ENCODE measurements around the gene YARS2.
A peak's percentile ranks its signal among the peaks of the same experiment; 100 is the strongest.

Gene YARS2

DNA sequence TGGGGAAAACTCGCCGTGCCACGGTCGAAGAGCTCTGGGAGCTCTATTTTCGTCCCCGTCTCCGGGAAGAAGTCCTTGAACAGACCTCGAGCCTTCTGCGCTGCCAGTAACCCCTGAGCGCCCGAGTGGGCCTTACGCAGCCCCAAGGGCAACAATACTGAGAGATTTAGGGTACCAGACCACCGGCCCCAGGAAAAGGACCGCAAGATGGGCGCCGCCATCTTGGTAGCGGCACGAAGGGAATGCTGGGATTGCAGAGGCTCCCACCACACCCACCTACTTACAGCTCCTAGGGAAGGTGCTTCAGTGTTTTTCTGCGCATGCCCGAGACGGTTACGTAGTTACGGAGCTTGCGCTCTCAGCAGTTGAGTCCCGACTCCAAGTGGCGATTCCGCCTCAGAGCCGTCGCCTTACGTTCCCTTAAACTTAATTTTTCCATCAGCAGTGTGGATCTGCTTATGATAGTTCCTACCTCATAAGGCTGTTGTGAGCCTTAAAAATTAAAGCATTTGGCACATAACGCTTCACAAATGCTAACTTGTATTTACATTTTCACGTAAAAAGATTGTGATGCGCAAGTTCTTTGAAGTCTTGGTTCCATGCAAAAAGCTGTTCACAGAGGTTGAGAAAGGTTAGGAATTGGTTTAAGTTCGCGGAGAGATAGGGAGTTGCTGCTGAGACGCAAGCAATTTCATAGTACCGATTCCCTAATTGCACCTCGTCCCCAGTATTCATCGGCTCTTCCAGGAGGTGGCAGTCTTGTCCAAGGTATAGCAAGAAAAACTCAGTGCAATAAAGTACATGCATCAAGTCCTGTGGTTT lies at the start of gene YARS2:
TSS of gene YARS2 (minus strand) at position 244 of the 822 bp plus-strand sequence. CDS start at position 221, 23 bp downstream.
- no peaks in the 10 kb centered on the region for H3K4me1 ChIP-seq (ENCODE audit: control insufficient read depth, insufficient read depth, low read length)
- DNase-seq (ENCODE audit: low read depth, low spot score): peak; percentile 98
- no CpG with 5 or more reads among the region's 39 CpGs for WGBS (ENCODE audit: insufficient coverage, insufficient read length)

DNA sequence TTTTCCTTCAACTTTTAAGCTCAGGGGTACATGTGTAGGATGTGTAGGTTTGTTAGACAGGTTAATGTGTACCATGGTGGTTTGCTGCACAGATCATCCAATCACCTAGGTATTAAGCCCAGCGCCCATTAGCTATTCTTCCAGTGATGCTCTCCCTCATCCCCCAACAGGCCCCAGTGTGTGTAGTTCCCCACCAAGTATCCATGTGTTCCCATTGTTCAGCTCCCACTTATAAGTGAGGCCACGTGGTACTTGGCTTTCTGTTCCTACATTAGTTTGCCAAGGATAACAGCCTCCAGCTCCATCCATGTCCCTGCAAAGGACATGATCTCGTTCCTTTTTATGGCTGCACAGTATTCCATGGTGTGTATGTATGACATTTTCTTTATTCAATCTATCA lies 48.6 kb upstream of the YARS2 start:
- Histone ChIP-seq H3K27me3 (ENCODE audit: control insufficient read depth, insufficient read depth, low read length) (no peaks in the 10 kb centered on the region), H3K9me3 (ENCODE audit: control insufficient read depth, insufficient read depth, low read length) (no peaks in the 10 kb centered on the region), H3K27ac (ENCODE audit: low read length) (no peak overlapping the region), H3K4me3 (ENCODE audit: low read length) (no peak overlapping the region), H3K36me3 (ENCODE audit: control insufficient read depth, insufficient read depth, low read length) (no peaks in the 10 kb centered on the region), H3K4me1 (ENCODE audit: control insufficient read depth, insufficient read depth, low read length) (no peaks in the 10 kb centered on the region)
- no CpG with 5 or more reads among the region's 3 CpGs for WGBS (ENCODE audit: insufficient coverage, insufficient read length)
- DNase-seq (ENCODE audit: low read depth, low spot score): no peak

More for the DNA sequence above, at the start of gene YARS2:
- peaks cover 7% of the 10 kb centered on the region; the same call in 1 of the 2 replicates for H3K36me3 ChIP-seq (ENCODE audit: control insufficient read depth, insufficient read depth, low read length)
- H3K27ac ChIP-seq (ENCODE audit: low read length): no peak within 1 kb of the TSS
- no peaks in the 10 kb centered on the region for H3K27me3 ChIP-seq (ENCODE audit: control insufficient read depth, insufficient read depth, low read length)
- H3K4me3 ChIP-seq (ENCODE audit: low read length): peak within 1 kb of the TSS; percentile 88
- no peaks in the 10 kb centered on the region for H3K9me3 ChIP-seq (ENCODE audit: control insufficient read depth, insufficient read depth, low read length)

DNA sequence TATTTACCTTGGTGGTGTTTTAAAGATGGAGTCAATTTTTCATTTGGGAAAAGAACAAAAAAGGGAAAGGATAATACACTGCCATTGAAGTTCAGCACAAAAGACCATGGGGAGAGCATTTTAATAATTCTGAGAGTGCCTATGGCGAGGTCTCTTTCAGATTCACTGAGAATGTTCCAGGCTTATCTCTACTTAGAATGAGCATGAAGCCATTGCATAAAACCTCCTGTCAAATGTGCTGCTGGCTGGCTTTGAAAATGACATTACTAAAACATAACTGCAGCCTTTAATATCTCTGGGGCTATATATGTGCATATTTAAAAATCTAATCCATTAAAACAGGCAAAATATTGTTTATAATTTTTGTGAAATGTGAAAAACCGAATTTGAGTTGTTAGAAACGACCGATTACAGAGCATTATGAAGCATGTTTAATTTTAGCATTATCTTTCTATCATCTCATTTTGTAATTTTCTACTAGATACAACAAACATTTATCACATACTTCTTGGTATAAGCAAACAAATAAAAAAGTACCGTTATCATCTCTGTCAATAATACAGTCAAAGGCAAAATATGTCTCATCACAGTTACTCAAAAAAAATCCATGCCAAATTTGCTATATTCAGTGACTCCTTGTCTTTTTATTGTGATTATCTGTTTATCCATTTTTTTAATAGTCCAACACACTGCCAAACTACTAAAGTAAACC lies 45.7 kb upstream of the YARS2 start:
- no peak for DNase-seq (ENCODE audit: low read depth, low spot score)
- no CpG with 5 or more reads among the region's 5 CpGs for WGBS (ENCODE audit: insufficient coverage, insufficient read length)
- H3K9me3 ChIP-seq (ENCODE audit: control insufficient read depth, insufficient read depth, low read length): no peaks in the 10 kb centered on the region
- H3K4me3 ChIP-seq (ENCODE audit: low read length): no peak overlapping the region
- no peaks in the 10 kb centered on the region for H3K36me3 ChIP-seq (ENCODE audit: control insufficient read depth, insufficient read depth, low read length)
- no peaks in the 10 kb centered on the region for H3K27me3 ChIP-seq (ENCODE audit: control insufficient read depth, insufficient read depth, low read length)
- H3K27ac ChIP-seq (ENCODE audit: low read length): no peak overlapping the region
- no peaks in the 10 kb centered on the region for H3K4me1 ChIP-seq (ENCODE audit: control insufficient read depth, insufficient read depth, low read length)

- no CpG with 5 or more reads among the region's 4 CpGs for WGBS (ENCODE audit: insufficient coverage, insufficient read length)
- no peak overlapping the region for H3K27ac ChIP-seq (ENCODE audit: low read length)
- H3K4me3 ChIP-seq (ENCODE audit: low read length): no peak overlapping the region
- no peak for DNase-seq (ENCODE audit: low read depth, low spot score)
- peaks cover 4% of the 10 kb centered on the region; the same call in 1 of the 2 replicates for H3K36me3 ChIP-seq (ENCODE audit: control insufficient read depth, insufficient read depth, low read length)
- H3K27me3 ChIP-seq (ENCODE audit: control insufficient read depth, insufficient read depth, low read length): no peaks in the 10 kb centered on the region
- H3K4me1 ChIP-seq (ENCODE audit: control insufficient read depth, insufficient read depth, low read length): no peaks in the 10 kb centered on the region
- no peaks in the 10 kb centered on the region for H3K9me3 ChIP-seq (ENCODE audit: control insufficient read depth, insufficient read depth, low read length)
These were observed 38.6 kb upstream of the YARS2 start for GRCh38 chr12:32794281-32794680.

DNA sequence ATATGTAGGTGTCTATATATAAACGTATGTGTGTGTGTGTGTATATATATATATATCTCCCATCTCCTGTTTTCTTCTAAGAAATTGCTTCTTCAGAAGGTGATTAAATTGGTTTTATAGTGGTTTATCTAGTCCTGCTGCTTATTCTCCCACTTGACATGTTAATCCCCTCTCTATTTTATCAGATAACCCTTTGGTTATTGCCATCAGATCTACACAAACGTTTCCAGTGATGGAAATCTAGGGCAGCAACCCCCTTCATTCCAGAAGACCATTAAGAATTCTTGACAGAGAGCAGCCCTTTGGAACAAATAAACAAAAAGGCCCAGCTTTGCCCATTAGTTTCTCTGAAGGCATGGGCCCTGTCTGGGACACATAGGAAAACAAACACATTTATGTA lies 34.2 kb upstream of the YARS2 start:
- Histone ChIP-seq H3K27me3 (ENCODE audit: control insufficient read depth, insufficient read depth, low read length) (no peaks in the 10 kb centered on the region), H3K4me3 (ENCODE audit: low read length) (no peak overlapping the region), H3K36me3 (ENCODE audit: control insufficient read depth, insufficient read depth, low read length) (peaks cover 4% of the 10 kb centered on the region; the same call in 1 of the 2 replicates), H3K4me1 (ENCODE audit: control insufficient read depth, insufficient read depth, low read length) (no peaks in the 10 kb centered on the region), H3K27ac (ENCODE audit: low read length) (no peak overlapping the region), H3K9me3 (ENCODE audit: control insufficient read depth, insufficient read depth, low read length) (no peaks in the 10 kb centered on the region)
- no peak for DNase-seq (ENCODE audit: low read depth, low spot score)
- no CpG with 5 or more reads among the region's 2 CpGs for WGBS (ENCODE audit: insufficient coverage, insufficient read length)

GRCh38 chr12:32789446-32789845 lies 33.7 kb upstream of the YARS2 start:
- Histone ChIP-seq H3K4me1 (ENCODE audit: control insufficient read depth, insufficient read depth, low read length) (no peaks in the 10 kb centered on the region), H3K27me3 (ENCODE audit: control insufficient read depth, insufficient read depth, low read length) (no peaks in the 10 kb centered on the region), H3K4me3 (ENCODE audit: low read length) (no peak overlapping the region), H3K9me3 (ENCODE audit: control insufficient read depth, insufficient read depth, low read length) (no peaks in the 10 kb centered on the region), H3K36me3 (ENCODE audit: control insufficient read depth, insufficient read depth, low read length) (peaks cover 4% of the 10 kb centered on the region; the same call in 1 of the 2 replicates), H3K27ac (ENCODE audit: low read length) (no peak overlapping the region)
- no peak for DNase-seq (ENCODE audit: low read depth, low spot score)

DNA sequence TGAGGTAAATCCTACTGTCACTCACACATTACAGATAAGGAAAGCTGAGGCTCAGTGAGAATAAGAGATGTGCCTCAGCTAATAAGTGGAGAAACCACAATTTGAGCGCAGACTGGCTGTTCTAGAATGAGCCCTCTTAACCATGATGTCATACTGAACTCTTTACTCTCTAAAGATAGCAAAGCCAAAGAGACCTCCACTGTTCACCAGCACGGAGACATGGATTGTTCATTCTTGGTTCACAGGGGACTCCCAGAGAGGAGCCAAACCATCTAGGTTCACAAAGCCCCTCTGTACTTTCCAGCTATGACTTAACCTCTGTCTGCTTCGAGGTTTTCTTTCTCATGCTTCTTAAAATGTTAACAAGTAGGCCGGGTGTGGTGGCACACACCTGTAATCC lies 32.7 kb upstream of the YARS2 start:
- H3K27ac ChIP-seq (ENCODE audit: low read length): no peak overlapping the region
- peaks cover 4% of the 10 kb centered on the region; the same call in 1 of the 2 replicates for H3K36me3 ChIP-seq (ENCODE audit: control insufficient read depth, insufficient read depth, low read length)
- DNase-seq (ENCODE audit: low read depth, low spot score): no peak
- no peaks in the 10 kb centered on the region for H3K9me3 ChIP-seq (ENCODE audit: control insufficient read depth, insufficient read depth, low read length)
- H3K27me3 ChIP-seq (ENCODE audit: control insufficient read depth, insufficient read depth, low read length): no peaks in the 10 kb centered on the region
- WGBS (ENCODE audit: insufficient coverage, insufficient read length): no CpG with 5 or more reads among the region's 4 CpGs
- no peaks in the 10 kb centered on the region for H3K4me1 ChIP-seq (ENCODE audit: control insufficient read depth, insufficient read depth, low read length)
- H3K4me3 ChIP-seq (ENCODE audit: low read length): no peak overlapping the region

- Histone ChIP-seq H3K9me3 (ENCODE audit: control insufficient read depth, insufficient read depth, low read length) (no peaks in the 10 kb centered on the region), H3K4me3 (ENCODE audit: low read length) (no peak overlapping the region), H3K4me1 (ENCODE audit: control insufficient read depth, insufficient read depth, low read length) (no peaks in the 10 kb centered on the region), H3K27ac (ENCODE audit: low read length) (no peak overlapping the region), H3K27me3 (ENCODE audit: control insufficient read depth, insufficient read depth, low read length) (no peaks in the 10 kb centered on the region), H3K36me3 (ENCODE audit: control insufficient read depth, insufficient read depth, low read length) (no peaks in the 10 kb centered on the region)
- no CpG with 5 or more reads among the region's 5 CpGs for WGBS (ENCODE audit: insufficient coverage, insufficient read length)
- DNase-seq (ENCODE audit: low read depth, low spot score): no peak
These were observed 29.9 kb upstream of the YARS2 start for GRCh38 chr12:32785557-32785956.

DNA sequence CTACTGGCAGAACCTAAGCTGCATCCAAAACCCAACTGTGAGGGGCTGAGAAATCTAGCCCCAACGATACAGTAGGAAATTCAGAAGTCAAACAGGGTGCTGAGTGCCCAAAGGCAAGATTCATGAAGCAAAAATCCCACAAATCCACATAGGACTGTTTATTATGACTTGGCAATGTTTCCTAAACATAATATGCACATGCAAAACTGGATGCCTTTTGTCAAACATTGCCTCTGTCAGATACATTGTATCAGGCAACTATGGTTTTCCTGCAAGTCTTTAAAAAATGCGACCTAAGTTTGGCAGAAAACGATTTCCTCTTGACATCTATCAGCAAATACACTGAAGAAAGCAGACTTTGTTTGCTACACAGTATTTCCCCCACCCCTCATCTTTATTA lies 27.3 kb upstream of the YARS2 start:
- H3K9me3 ChIP-seq (ENCODE audit: control insufficient read depth, insufficient read depth, low read length): no peaks in the 10 kb centered on the region
- no peaks in the 10 kb centered on the region for H3K4me1 ChIP-seq (ENCODE audit: control insufficient read depth, insufficient read depth, low read length)
- no CpG with 5 or more reads among the region's 3 CpGs for WGBS (ENCODE audit: insufficient coverage, insufficient read length)
- no peak overlapping the region for H3K27ac ChIP-seq (ENCODE audit: low read length)
- no peak overlapping the region for H3K4me3 ChIP-seq (ENCODE audit: low read length)
- H3K36me3 ChIP-seq (ENCODE audit: control insufficient read depth, insufficient read depth, low read length): no peaks in the 10 kb centered on the region
- DNase-seq (ENCODE audit: low read depth, low spot score): no peak
- no peaks in the 10 kb centered on the region for H3K27me3 ChIP-seq (ENCODE audit: control insufficient read depth, insufficient read depth, low read length)

- no peaks in the 10 kb centered on the region for H3K36me3 ChIP-seq (ENCODE audit: control insufficient read depth, insufficient read depth, low read length)
- no CpG with 5 or more reads among the region's 1 CpG for WGBS (ENCODE audit: insufficient coverage, insufficient read length)
- no peaks in the 10 kb centered on the region for H3K9me3 ChIP-seq (ENCODE audit: control insufficient read depth, insufficient read depth, low read length)
- H3K4me3 ChIP-seq (ENCODE audit: low read length): no peak overlapping the region
- no peaks in the 10 kb centered on the region for H3K27me3 ChIP-seq (ENCODE audit: control insufficient read depth, insufficient read depth, low read length)
- DNase-seq (ENCODE audit: low read depth, low spot score): no peak
- no peaks in the 10 kb centered on the region for H3K4me1 ChIP-seq (ENCODE audit: control insufficient read depth, insufficient read depth, low read length)
- no peak overlapping the region for H3K27ac ChIP-seq (ENCODE audit: low read length)
These were observed 24.4 kb upstream of the YARS2 start for GRCh38 chr12:32780071-32780470.

Measured in iPS DF 6.9 (cell line).